Transverse colon (tissue), 4 donors: ENCODE data around the gene PRKAR1A.

Experiments
- EP300 ChIP-seq: sonication (generic); formaldehyde crosslinking; IDR thresholded peaks from one replicate; pipeline ENCODE4 v1.6.1; 2017; ENCODE audit warnings: antibody characterized with exemption, low read depth
- POLR2A ChIP-seq: fragments of 450-650 bp; IDR thresholded peaks from one replicate; pipeline ENCODE4 v1.6.1; 2016; ENCODE audit warnings: antibody characterized with exemption, mild to moderate bottlenecking, moderate library complexity
- POLR2AphosphoS5 ChIP-seq, 3 donors: sonication (generic); formaldehyde crosslinking; IDR thresholded peaks; one replicate each; pipeline ENCODE4 v1.6.1; 2016; ENCODE audit warnings: antibody characterized with exemption in 3 of 3
- TF ChIP-seq, protein P1 (sequence below), 5 experiments: fragments of 200-600 bp in 3 of 5; fragments of 450-650 bp in 2 of 5; sonication (generic) in 3 of 5; IDR thresholded peaks; 1 replicate in 2 of 5; 2 replicates in 3 of 5; pipeline ENCODE4 v1.5.1; 2016 to 2017; ENCODE audit warnings: antibody characterized with exemption in 5 of 5, inconsistent platforms in 3 of 5, mild to moderate bottlenecking in 2 of 5, moderate library complexity in 1 of 5

DNA sequence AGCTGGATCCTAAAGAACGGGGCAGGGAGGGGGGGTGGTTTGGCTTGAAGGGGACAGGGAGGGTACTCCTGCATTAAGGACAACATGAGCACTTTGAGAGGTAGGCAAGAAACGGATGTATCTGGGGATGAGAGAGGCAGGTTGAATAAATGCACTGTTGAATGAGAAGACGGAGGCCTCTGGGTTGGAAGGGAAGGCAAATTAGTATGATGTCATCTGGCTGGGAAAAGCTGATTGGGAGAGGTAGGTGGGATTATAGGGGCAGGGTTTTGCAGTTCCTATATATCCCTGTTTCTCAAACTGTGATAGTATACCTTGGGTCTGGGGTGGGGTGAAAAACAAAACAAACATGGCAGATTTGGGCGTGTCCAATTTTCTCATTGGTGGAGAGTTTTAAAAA is 44.3 kb downstream of the PRKAR1A start:
- TF ChIP-seq, protein P1, sequence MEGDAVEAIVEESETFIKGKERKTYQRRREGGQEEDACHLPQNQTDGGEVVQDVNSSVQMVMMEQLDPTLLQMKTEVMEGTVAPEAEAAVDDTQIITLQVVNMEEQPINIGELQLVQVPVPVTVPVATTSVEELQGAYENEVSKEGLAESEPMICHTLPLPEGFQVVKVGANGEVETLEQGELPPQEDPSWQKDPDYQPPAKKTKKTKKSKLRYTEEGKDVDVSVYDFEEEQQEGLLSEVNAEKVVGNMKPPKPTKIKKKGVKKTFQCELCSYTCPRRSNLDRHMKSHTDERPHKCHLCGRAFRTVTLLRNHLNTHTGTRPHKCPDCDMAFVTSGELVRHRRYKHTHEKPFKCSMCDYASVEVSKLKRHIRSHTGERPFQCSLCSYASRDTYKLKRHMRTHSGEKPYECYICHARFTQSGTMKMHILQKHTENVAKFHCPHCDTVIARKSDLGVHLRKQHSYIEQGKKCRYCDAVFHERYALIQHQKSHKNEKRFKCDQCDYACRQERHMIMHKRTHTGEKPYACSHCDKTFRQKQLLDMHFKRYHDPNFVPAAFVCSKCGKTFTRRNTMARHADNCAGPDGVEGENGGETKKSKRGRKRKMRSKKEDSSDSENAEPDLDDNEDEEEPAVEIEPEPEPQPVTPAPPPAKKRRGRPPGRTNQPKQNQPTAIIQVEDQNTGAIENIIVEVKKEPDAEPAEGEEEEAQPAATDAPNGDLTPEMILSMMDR (IDR thresholded peaks at IDR 0.05) = no peak
- no peak for TF ChIP-seq POLR2A
- no peak for TF ChIP-seq POLR2AphosphoS5 (IDR thresholded peaks at IDR 0.05)
- no peak for TF ChIP-seq EP300
